ENCODE data around the gene BCL11B.

DNA sequence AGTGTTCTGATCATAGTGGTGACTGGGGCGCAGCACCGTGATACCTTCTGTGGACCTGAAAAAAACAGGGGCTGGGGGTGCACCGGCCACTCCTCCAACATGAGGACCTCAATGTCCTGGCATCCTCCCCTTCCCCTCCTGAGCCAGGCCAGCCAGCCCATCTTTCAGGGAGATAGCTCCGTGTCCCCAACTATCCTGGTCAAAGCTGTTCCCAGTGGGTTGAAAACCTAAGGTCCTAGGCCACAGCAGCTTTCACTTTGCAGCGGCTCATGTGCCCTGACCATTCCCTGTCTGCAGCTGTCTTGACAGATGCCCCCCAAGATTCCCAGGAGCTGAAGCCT lies 75.7 kb downstream of the BCL11B start:
- TF ChIP-seq, protein P1, sequence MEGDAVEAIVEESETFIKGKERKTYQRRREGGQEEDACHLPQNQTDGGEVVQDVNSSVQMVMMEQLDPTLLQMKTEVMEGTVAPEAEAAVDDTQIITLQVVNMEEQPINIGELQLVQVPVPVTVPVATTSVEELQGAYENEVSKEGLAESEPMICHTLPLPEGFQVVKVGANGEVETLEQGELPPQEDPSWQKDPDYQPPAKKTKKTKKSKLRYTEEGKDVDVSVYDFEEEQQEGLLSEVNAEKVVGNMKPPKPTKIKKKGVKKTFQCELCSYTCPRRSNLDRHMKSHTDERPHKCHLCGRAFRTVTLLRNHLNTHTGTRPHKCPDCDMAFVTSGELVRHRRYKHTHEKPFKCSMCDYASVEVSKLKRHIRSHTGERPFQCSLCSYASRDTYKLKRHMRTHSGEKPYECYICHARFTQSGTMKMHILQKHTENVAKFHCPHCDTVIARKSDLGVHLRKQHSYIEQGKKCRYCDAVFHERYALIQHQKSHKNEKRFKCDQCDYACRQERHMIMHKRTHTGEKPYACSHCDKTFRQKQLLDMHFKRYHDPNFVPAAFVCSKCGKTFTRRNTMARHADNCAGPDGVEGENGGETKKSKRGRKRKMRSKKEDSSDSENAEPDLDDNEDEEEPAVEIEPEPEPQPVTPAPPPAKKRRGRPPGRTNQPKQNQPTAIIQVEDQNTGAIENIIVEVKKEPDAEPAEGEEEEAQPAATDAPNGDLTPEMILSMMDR (IDR thresholded peaks at IDR 0.05): no peak
- TF ChIP-seq POLR2AphosphoS5 (IDR thresholded peaks at IDR 0.05; ENCODE audit: insufficient read depth in 1 of 2, low read depth in 1 of 2): no peak

Data from vagina (tissue), 2 donors.